D721Med (cell line): Measurements from ENCODE around the gene CLSTN2.

Experiments used
- DNase-seq: peaks from one replicate; pipeline ENCODE4 v3.0.0; 2011; ENCODE audit warnings: low spot score; ENCODE audit not compliant: insufficient read length
- FAIRE-seq: peaks from 2 replicates; lab custom pipeline; 2011; peaks lifted over from hg19 to GRCh38; lab: Jason Lieb, UNC
- CTCF ChIP-seq: IDR thresholded peaks from 2 replicates; pipeline ENCODE4 v1.5.1; 2012; ENCODE audit warnings: mild to moderate bottlenecking, control low read depth; ENCODE audit not compliant: insufficient read depth; ENCODE audit errors: missing control alignments

The CLSTN2 gene

GRCh38 chr3:140164156-140164555, 229.2 kb downstream of the CLSTN2 start:
- DNase-seq: no peak
- TF ChIP-seq CTCF: no peak
- FAIRE-seq: no peak

- no peak for TF ChIP-seq CTCF
- DNase-seq: no peak
- FAIRE-seq: peak; percentile 93
Measured at GRCh38 chr3:140164922-140165590, 230.1 kb downstream of the CLSTN2 start.

- TF ChIP-seq CTCF: no peak
- no peak for FAIRE-seq
- DNase-seq: no peak
Measured at GRCh38 chr3:140165781-140166180, 230.8 kb downstream of the CLSTN2 start.

- FAIRE-seq (no peak), DNase-seq (no peak)
- TF ChIP-seq CTCF: no peak
Measured at GRCh38 chr3:140166861-140167599, 232.0 kb downstream of the CLSTN2 start.

GRCh38 chr3:140167600-140168281, 232.8 kb downstream of the CLSTN2 start:
- FAIRE-seq (no peak), DNase-seq (no peak)
- TF ChIP-seq CTCF: no peak

GRCh38 chr3:140170612-140171011, 235.6 kb downstream of the CLSTN2 start:
- no peak for TF ChIP-seq CTCF
- no peak for DNase-seq
- no peak for FAIRE-seq
